ENCODE measurements around the gene IQCM.

IQCM gene

DNA sequence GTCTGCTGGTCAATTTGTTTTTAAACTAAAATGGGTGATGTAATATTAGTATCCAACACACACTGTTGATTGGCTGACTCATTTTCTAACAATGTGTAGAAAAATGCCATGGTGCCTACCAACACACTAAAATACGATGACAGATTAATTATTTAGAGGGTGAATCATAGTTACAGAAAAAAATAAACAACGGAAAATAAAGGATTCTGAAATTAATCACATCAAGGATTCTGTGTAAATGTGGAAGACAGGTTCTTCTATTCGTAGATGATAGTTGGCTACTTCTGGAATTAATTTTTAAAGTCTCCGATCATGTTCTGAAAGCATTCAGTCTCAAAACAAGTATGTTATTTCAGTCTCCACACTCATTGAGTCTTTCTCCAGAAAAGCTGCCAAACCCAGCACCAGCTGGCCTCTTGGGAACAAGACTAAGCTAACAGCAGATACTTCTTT lies 8.2 kb upstream of the IQCM start:
- TF ChIP-seq PAX5 (IDR thresholded peaks at IDR 0.05; ENCODE audit: insufficient read depth, low read length, severe bottlenecking) (no peak), POU2F2 (IDR thresholded peaks at IDR 0.05; ENCODE audit: low read depth, low read length) (no peak), POLR2AphosphoS5 (IDR thresholded peaks at IDR 0.05; ENCODE audit: low read depth, low read length) (no peak), POLR2A (IDR thresholded peaks at IDR 0.05; ENCODE audit: low read depth, low read length) (no peak), TAF1 (IDR thresholded peaks at IDR 0.05; ENCODE audit: low read depth, low read length) (no peak), SPI1 (IDR thresholded peaks at IDR 0.05; ENCODE audit: low read depth, low read length) (no peak)
- FAIRE-seq, result no peak
- DNase-seq (ENCODE audit: insufficient read length, low spot score), result no peak

DNA sequence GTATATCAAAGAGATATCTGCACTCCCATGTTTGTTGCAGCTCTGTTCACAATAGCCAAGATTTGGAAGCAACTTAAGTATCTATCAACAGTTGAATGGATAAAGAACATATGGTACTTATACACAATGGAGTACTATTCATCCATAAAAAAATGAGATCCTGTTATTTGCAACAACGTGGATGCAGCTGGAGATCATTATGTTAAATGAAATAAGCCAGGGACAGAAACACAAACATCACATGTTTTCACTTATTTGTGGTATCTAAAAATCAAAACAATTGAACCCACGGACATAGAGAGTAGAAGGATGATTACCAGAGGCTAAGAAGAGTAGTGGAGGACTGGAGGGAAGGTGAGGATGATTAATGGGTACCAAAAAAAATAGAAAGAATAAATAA lies 14.2 kb downstream of the IQCM start:
- no peak for FAIRE-seq
- no peak for DNase-seq (ENCODE audit: insufficient read length, low spot score)
- TF ChIP-seq POU2F2 (IDR thresholded peaks at IDR 0.05; ENCODE audit: low read depth, low read length) (no peak), POLR2AphosphoS5 (IDR thresholded peaks at IDR 0.05; ENCODE audit: low read depth, low read length) (no peak), PAX5 (IDR thresholded peaks at IDR 0.05; ENCODE audit: insufficient read depth, low read length, severe bottlenecking) (no peak), POLR2A (IDR thresholded peaks at IDR 0.05; ENCODE audit: low read depth, low read length) (no peak), SPI1 (IDR thresholded peaks at IDR 0.05; ENCODE audit: low read depth, low read length) (no peak), TAF1 (IDR thresholded peaks at IDR 0.05; ENCODE audit: low read depth, low read length) (no peak)

DNA sequence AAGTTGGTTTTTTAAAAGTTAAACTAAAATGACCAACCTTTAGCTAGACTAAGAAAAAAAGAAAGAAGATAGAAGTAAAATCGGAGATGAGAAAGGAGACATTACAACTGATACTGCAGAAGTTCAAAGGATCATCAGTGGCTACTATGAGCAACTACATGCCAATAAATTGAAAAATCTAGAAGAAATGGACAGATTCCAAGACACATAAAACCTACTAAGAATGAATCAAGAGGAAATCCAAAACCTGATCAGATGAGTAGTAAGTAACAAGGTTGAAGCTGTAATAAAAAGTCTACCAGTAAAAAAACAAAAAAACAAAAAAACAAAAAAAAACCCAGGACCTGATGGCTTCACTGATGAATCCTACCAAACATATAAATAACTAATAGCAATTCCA lies 16.1 kb downstream of the IQCM start:
- no peak for FAIRE-seq
- DNase-seq (ENCODE audit: insufficient read length, low spot score), result no peak
- TF ChIP-seq PAX5 (IDR thresholded peaks at IDR 0.05; ENCODE audit: insufficient read depth, low read length, severe bottlenecking), result no peak
- no peak for TF ChIP-seq SPI1 (IDR thresholded peaks at IDR 0.05; ENCODE audit: low read depth, low read length)
- TF ChIP-seq POLR2AphosphoS5 (IDR thresholded peaks at IDR 0.05; ENCODE audit: low read depth, low read length), result no peak
- no peak for TF ChIP-seq TAF1 (IDR thresholded peaks at IDR 0.05; ENCODE audit: low read depth, low read length)
- TF ChIP-seq POU2F2 (IDR thresholded peaks at IDR 0.05; ENCODE audit: low read depth, low read length), result no peak
- no peak for TF ChIP-seq POLR2A (IDR thresholded peaks at IDR 0.05; ENCODE audit: low read depth, low read length)

DNA sequence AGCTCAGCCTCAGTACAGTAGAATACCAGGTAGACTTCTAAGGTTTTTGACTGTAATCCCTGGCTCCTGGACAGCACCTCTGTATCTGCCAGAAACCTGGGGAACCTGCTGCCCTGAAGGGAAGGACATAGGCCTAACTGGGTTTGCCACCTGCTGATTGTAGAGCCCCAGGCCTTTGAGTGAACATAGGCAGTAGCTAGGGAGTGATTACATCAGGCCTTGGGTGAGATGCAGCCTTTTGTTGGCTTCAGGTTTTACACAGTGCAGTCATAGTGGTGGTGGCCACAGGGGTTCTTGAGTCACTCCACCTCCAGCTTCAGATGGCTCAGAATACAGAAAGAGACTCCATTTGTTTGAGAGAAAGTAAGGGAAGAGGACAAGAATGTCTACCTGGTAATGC lies 19.3 kb downstream of the IQCM start:
- FAIRE-seq, result no peak
- no peak for TF ChIP-seq POLR2AphosphoS5 (IDR thresholded peaks at IDR 0.05; ENCODE audit: low read depth, low read length)
- TF ChIP-seq PAX5 (IDR thresholded peaks at IDR 0.05; ENCODE audit: insufficient read depth, low read length, severe bottlenecking), result no peak
- no peak for TF ChIP-seq TAF1 (IDR thresholded peaks at IDR 0.05; ENCODE audit: low read depth, low read length)
- no peak for TF ChIP-seq POLR2A (IDR thresholded peaks at IDR 0.05; ENCODE audit: low read depth, low read length)
- TF ChIP-seq SPI1 (IDR thresholded peaks at IDR 0.05; ENCODE audit: low read depth, low read length), result no peak
- TF ChIP-seq POU2F2 (IDR thresholded peaks at IDR 0.05; ENCODE audit: low read depth, low read length), result no peak
- no peak for DNase-seq (ENCODE audit: insufficient read length, low spot score)

DNA sequence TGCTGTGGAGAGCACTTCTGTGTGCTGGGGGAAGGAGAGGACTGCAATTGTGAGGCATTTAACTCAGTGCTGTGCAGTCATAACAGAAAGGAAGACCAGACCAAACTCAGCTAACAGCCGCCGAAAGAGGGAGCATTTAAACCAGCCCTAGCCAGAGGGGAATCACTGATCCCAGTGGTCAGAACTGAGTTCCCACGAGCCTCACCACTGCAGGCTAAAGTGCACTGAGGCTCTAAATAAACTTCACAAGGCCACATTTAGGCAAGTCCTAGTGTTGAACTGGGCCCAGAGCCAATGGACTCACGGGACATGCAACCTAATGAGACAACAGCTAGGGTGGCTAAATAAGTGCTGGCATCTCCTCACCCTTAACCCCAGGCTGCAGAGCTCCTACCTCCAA lies 20.4 kb downstream of the IQCM start:
- no peak for DNase-seq (ENCODE audit: insufficient read length, low spot score)
- FAIRE-seq, result no peak
- no peak for TF ChIP-seq POU2F2 (IDR thresholded peaks at IDR 0.05; ENCODE audit: low read depth, low read length)
- no peak for TF ChIP-seq POLR2AphosphoS5 (IDR thresholded peaks at IDR 0.05; ENCODE audit: low read depth, low read length)
- no peak for TF ChIP-seq POLR2A (IDR thresholded peaks at IDR 0.05; ENCODE audit: low read depth, low read length)
- TF ChIP-seq TAF1 (IDR thresholded peaks at IDR 0.05; ENCODE audit: low read depth, low read length), result no peak
- TF ChIP-seq PAX5 (IDR thresholded peaks at IDR 0.05; ENCODE audit: insufficient read depth, low read length, severe bottlenecking), result no peak
- no peak for TF ChIP-seq SPI1 (IDR thresholded peaks at IDR 0.05; ENCODE audit: low read depth, low read length)

DNA sequence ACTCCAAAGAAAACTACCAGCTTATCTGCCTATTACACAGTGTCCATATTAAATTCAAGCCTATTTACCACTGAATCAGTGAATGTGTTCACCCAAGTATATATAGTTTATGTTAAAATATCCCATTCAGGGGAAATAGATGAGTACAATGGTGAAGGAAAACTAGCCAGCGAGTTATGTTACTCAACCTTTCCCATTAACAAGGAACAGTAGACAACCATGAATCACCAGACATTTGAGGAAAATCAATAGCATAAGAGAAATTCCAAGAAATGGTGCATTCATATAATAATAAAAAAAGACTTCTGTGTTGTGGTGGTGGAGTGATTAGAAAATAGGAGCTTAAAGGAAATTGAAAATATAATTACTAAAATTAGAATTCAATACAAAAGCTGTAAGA lies 21.3 kb downstream of the IQCM start:
- FAIRE-seq (no peak), DNase-seq (ENCODE audit: insufficient read length, low spot score) (no peak)
- TF ChIP-seq POLR2AphosphoS5 (IDR thresholded peaks at IDR 0.05; ENCODE audit: low read depth, low read length) (no peak), PAX5 (IDR thresholded peaks at IDR 0.05; ENCODE audit: insufficient read depth, low read length, severe bottlenecking) (no peak), POU2F2 (IDR thresholded peaks at IDR 0.05; ENCODE audit: low read depth, low read length) (no peak), SPI1 (IDR thresholded peaks at IDR 0.05; ENCODE audit: low read depth, low read length) (no peak), POLR2A (IDR thresholded peaks at IDR 0.05; ENCODE audit: low read depth, low read length) (no peak), TAF1 (IDR thresholded peaks at IDR 0.05; ENCODE audit: low read depth, low read length) (no peak)

DNA sequence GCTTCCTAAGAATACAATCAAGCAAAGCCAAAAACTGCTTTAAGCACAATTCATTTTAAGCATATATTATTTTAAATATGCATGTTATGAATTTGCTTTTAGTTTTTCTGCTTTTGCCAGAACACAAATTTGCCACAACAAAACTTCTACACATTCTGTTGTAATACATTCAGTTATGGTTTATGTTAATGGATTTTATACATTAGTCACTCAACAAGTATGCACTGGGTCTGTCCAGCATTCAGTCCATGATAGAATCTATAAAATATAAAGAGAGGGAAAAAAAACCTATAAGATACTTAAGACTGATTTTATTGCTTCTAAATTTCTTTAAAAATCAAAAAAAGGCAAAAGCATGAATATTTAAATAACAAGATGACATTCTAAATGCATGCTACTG lies 22.2 kb downstream of the IQCM start:
- FAIRE-seq (no peak), DNase-seq (ENCODE audit: insufficient read length, low spot score) (no peak)
- no peak for TF ChIP-seq TAF1 (IDR thresholded peaks at IDR 0.05; ENCODE audit: low read depth, low read length)
- no peak for TF ChIP-seq POU2F2 (IDR thresholded peaks at IDR 0.05; ENCODE audit: low read depth, low read length)
- TF ChIP-seq SPI1 (IDR thresholded peaks at IDR 0.05; ENCODE audit: low read depth, low read length), result no peak
- TF ChIP-seq PAX5 (IDR thresholded peaks at IDR 0.05; ENCODE audit: insufficient read depth, low read length, severe bottlenecking), result no peak
- TF ChIP-seq POLR2AphosphoS5 (IDR thresholded peaks at IDR 0.05; ENCODE audit: low read depth, low read length), result no peak
- TF ChIP-seq POLR2A (IDR thresholded peaks at IDR 0.05; ENCODE audit: low read depth, low read length), result no peak

DNA sequence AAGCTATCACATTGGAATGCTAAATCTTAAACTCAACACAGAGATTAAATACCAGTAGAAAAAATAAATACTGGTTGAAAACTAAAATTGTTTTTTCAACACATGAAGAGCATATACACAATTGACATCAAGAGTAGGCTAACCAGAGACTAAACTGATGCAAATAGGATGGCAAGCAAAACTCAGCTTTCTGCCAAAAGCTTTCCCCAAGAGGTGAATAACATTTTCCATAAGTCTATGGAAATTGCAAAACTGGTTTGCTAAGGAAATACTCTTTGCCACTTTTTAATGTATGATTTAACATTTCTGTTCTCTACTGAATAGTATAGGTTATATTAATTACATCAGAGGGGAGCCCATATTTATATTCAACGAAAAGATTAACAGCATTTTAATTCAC lies 23.8 kb downstream of the IQCM start:
- no peak for TF ChIP-seq TAF1 (IDR thresholded peaks at IDR 0.05; ENCODE audit: low read depth, low read length)
- no peak for TF ChIP-seq POU2F2 (IDR thresholded peaks at IDR 0.05; ENCODE audit: low read depth, low read length)
- no peak for TF ChIP-seq SPI1 (IDR thresholded peaks at IDR 0.05; ENCODE audit: low read depth, low read length)
- no peak for TF ChIP-seq POLR2A (IDR thresholded peaks at IDR 0.05; ENCODE audit: low read depth, low read length)
- FAIRE-seq (no peak), DNase-seq (ENCODE audit: insufficient read length, low spot score) (no peak)

DNA sequence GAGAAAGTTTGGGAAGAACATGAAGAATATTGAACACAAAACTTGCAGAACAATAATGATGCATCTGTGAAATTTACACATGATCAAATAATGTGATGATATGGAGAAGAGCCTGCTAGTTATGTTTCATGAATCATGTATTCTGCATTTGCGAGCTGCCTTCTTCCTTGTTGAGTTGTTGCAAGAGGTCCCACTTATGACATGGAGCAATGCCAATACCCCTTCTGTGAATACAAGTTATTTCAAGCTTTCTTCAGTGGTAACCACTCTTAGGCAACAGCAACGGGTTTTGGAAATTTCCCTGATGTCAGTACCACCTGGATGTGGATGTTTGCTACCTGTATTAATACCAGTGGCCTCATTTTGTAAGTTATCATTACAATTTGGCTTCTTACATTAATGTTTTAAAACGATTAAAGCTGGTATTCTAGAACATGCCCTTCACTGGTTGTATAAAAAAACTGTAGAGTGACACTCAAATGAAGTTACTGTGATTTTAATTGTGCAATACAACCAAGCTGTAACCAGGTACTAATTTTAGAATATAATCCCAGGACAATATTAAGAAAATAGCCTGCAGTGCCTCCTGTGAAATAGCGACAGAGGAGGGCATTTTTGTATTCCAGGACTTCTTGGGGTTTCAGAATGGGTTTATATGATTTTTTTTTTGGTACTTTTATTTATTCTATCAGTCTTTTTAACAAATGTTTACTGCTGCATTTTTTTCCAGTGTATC lies 25.3 kb downstream of the IQCM start:
- TF ChIP-seq SPI1 (IDR thresholded peaks at IDR 0.05; ENCODE audit: low read depth, low read length), result no peak
- TF ChIP-seq PAX5 (IDR thresholded peaks at IDR 0.05; ENCODE audit: insufficient read depth, low read length, severe bottlenecking), result no peak
- no peak for TF ChIP-seq POLR2AphosphoS5 (IDR thresholded peaks at IDR 0.05; ENCODE audit: low read depth, low read length)
- no peak for TF ChIP-seq TAF1 (IDR thresholded peaks at IDR 0.05; ENCODE audit: low read depth, low read length)
- TF ChIP-seq POU2F2 (IDR thresholded peaks at IDR 0.05; ENCODE audit: low read depth, low read length), result no peak
- no peak for TF ChIP-seq POLR2A (IDR thresholded peaks at IDR 0.05; ENCODE audit: low read depth, low read length)
- no peak for FAIRE-seq

More for the DNA sequence above, 25.3 kb downstream of the IQCM start:
- no peak for DNase-seq (ENCODE audit: insufficient read length, low spot score)
